ENCODE results near the gene ARHGAP6.
"Not testable (repeated sequence)": the region's sequence is repeated elsewhere in the genome, so short reads cannot be mapped to it uniquely, and the experiment has no call there.

ARHGAP6 gene

GRCh38 chrX:11382930-11383329 lies 282.8 kb downstream of the ARHGAP6 start:
- no peak for DNase-seq

GRCh38 chrX:11381464-11381863 lies 284.3 kb downstream of the ARHGAP6 start:
- no peak for DNase-seq

- DNase-seq: no peak
Measured at GRCh38 chrX:11380187-11380844, 285.4 kb downstream of the ARHGAP6 start.

GRCh38 chrX:11376163-11376562 lies 289.6 kb downstream of the ARHGAP6 start:
- no peak for DNase-seq

GRCh38 chrX:11375614-11376119 lies 290.1 kb downstream of the ARHGAP6 start:
- DNase-seq: no peak

GRCh38 chrX:11374570-11374969 lies 291.1 kb downstream of the ARHGAP6 start:
- no peak for DNase-seq

- DNase-seq: no peak
Measured at GRCh38 chrX:11371106-11371505, 294.6 kb downstream of the ARHGAP6 start.

- DNase-seq: no peak
Measured at GRCh38 chrX:11367609-11368430, 297.9 kb downstream of the ARHGAP6 start.

GRCh38 chrX:11366998-11367595 lies 298.6 kb downstream of the ARHGAP6 start:
- DNase-seq: no peak

- no peak for DNase-seq
Measured at GRCh38 chrX:11365426-11365825, 300.3 kb downstream of the ARHGAP6 start.

GRCh38 chrX:11364835-11365234 lies 300.9 kb downstream of the ARHGAP6 start:
- DNase-seq: no peak

- not testable (repeated sequence) for DNase-seq
Measured at GRCh38 chrX:11363825-11364224, 301.9 kb downstream of the ARHGAP6 start.

- no peak for DNase-seq
Measured at GRCh38 chrX:11363069-11363594, 302.6 kb downstream of the ARHGAP6 start.

GRCh38 chrX:11361666-11362065 lies 304.1 kb downstream of the ARHGAP6 start:
- DNase-seq: not testable (repeated sequence)

GRCh38 chrX:11355944-11356343 lies 309.8 kb downstream of the ARHGAP6 start:
- DNase-seq: not testable (repeated sequence)

GRCh38 chrX:11355259-11355909 lies 310.3 kb downstream of the ARHGAP6 start:
- DNase-seq: no peak

GRCh38 chrX:11352296-11352741 lies 313.4 kb downstream of the ARHGAP6 start:
- no peak for DNase-seq

- no peak for DNase-seq
Measured at GRCh38 chrX:11351375-11352295, 314.1 kb downstream of the ARHGAP6 start.

- DNase-seq: no peak
Measured at GRCh38 chrX:11349661-11350337, 315.9 kb downstream of the ARHGAP6 start.

GRCh38 chrX:11349020-11349419 lies 316.7 kb downstream of the ARHGAP6 start:
- no peak for DNase-seq

- no peak for DNase-seq
Measured at GRCh38 chrX:11347300-11347699, 318.4 kb downstream of the ARHGAP6 start.

Measured in stimulated activated CD4-positive, alpha-beta T cell treated with anti-CD3 and anti-CD28 coated beads, Interleukin-4, amount 100 ng/mL, for 24 hours (primary cell).